Fibroblast of peridontal ligament (primary cell): Measurements from ENCODE around the gene SMPD3.

Experiments
- DNase-seq: peaks from one replicate; pipeline ENCODE4 v3.0.0-alpha.2; 2010; ENCODE audit errors: extremely low read depth

Gene SMPD3

GRCh38 chr16:68383858-68384257 is 64.5 kb downstream of the SMPD3 start:
- DNase-seq: no peak

DNA sequence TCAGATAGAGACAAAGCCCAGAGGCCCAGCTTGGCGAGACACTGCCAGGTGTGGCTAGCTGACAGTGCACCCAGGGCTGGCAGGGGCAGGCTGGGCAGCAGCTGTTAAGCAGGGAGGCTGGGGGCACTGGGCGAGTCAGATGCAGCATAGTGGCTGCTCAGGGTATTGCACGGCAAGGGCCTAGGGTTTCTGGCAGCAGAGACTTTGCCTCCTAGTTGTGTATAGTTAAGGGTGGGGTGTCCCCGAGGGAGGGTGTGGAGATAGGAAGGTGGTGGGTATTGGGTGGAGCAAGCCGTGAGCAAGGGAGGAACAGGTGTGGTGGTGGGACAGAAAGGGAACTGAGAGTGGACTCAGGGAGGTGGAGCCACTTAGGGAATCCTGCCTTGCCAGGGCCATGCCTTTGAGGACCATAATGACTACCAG is 66.0 kb downstream of the SMPD3 start:
- DNase-seq: no peak

GRCh38 chr16:68381363-68381724 is 67.0 kb downstream of the SMPD3 start:
- no peak for DNase-seq

GRCh38 chr16:68380676-68381362 is 67.5 kb downstream of the SMPD3 start:
- no peak for DNase-seq

DNA sequence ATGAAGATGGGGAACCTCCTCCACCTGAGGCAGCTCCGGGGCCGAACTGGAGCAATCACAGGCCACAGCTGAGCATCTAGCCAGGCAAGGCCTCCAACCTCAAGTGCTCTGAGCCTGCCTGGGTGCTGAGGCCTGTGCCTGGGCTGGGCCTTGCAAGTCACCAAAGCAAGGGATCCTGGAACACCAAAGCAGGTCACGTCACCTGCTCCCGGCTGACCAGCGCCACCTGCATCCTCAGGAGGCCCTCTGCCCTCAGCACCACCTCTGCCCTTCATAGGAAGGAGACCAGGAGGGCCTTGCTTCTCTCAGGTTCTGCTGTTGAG is 68.0 kb downstream of the SMPD3 start:
- no peak for DNase-seq

GRCh38 chr16:68379472-68380347 is 68.6 kb downstream of the SMPD3 start:
- no peak for DNase-seq

GRCh38 chr16:68378436-68379415 is 69.6 kb downstream of the SMPD3 start:
- DNase-seq: no peak

- peak; percentile 9 for DNase-seq
Observed at GRCh38 chr16:68377667-68378393, 70.5 kb downstream of the SMPD3 start.

DNA sequence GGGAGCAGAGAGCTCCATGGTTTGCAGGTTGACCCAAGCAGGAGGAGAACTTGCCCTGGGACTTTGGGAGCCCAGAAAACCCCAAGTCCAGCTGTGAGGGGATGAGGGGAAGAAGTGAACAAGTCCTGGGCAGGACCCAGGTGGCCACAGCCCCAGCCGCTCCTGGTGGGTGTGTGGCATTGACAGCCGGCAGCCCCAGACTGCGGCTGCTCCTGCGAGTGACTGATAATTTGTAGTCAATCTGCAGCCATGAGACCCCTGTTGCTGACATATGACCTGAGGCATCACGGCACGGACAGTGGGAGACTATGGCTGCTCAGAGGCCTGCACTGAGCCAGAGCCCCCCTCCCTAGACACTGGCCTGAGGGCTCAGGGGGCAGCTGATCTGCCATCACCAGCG is 71.1 kb downstream of the SMPD3 start:
- DNase-seq: no peak

DNA sequence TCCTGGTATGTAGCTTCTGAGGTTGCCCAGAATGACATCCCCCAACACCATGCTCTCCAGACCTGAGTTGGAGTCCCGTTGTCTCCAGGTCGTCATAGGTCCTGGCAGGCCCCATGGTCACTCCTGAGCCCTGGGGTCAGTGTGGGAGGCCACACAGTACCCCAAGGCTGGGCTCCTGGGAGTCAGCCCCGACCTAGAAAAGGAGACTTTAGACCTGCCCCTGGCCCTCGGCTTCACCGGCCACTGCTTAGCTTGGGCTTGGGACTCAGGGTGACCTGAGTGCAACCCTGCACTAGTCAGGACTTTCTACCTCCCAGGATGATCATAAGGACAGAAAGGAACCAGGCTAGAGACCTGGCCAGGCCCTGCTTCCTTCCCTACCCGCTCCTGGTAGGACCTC is 71.7 kb downstream of the SMPD3 start:
- DNase-seq: no peak

DNA sequence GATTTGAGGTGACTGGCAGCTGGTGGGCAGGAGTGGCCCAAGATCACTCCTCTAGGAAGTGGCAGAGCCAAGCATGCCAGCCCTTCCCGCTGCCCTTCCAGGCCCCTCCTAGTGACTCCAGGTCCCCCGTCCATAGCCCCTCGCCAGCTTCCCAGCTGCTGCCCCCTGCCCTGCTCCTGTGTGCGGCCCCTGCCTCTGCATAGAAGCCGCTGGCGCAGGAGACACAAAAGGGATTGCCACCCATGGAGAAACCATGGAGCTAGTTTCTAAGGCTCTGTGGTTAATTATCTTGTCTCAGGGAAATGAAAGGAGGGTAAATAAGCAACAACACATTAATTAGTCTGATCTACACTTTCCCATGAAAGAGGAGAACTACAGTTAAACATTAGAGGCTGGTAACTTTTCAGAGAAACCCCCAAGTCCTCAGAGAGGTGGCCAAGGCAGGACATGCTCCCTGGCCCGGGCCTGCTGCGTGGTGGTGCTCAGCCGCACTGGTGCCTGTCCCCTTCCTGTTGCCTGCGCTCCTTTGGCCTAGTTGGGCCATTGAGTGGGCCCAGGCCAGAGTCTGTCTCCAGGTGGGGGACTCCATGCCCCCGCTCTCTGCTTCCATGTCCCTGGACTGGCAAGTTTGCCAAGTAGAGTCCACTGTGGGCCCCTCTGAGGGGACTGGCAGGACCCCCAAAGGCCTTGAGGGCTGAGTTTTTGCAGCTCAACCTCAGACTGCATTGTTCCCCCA is 72.3 kb downstream of the SMPD3 start:
- DNase-seq: no peak

- no peak for DNase-seq
Observed at GRCh38 chr16:68374961-68375660, 73.2 kb downstream of the SMPD3 start.

DNA sequence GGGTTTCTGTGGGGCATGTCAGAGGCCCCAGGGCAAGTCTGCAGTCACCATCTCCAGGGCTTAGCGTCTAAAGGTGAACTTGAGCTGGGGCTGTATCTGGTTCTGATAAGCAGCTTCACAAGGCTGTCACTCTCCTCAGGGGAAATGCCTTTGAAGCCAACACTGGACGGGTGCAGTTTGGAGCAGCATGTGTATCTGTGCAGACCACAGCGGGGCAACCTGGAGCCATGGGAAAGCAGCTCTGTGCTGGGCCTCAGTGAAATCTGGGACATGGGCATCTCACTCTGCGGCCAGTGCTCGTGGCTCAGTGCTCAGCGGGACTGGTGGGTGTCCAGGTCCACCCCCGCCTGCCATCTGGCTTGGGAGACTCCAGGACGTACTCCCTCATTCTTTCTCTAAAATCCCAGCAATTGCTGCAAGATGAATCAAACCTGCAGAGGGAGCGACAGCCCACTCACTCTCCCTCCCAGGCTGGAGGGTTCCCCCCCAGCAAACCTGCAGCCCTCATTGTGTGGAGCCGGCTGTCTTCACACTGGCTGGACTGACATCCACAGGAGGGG is 74.0 kb downstream of the SMPD3 start:
- DNase-seq: no peak

DNA sequence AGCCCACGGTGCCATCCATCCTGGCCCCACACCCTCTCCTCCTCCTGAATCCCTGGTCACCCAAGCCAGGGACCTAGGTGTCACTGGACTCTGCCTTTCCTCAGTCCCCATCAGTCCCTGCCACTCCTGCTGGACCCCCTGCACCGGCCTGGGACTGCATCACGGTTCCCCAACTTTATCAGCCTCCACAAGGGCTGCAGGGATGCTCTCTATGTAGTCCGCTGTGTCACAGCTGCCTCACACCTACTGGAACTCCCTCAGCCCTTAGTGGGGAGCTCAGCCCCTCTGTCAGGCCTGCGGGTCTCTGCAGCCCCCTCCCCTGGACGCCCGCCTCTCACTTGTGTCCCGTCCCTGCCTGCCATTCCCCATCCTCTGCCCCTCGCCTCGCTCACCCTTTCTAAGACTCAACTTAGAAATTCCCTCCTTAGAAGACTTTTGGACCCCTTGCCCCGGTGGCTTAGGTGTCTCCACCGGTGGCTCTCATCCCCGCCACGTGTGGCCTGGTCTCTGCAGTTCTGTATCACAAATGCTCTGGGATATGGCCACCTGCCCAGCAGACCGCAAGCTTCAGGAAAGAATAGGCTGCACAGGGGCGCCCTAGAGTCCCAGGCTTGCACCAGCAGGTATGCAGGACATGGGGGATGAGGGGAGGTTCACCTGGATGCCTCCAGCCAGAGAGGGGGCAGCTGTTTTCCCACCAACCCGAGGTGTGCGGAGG is 74.6 kb downstream of the SMPD3 start:
- no peak for DNase-seq

DNA sequence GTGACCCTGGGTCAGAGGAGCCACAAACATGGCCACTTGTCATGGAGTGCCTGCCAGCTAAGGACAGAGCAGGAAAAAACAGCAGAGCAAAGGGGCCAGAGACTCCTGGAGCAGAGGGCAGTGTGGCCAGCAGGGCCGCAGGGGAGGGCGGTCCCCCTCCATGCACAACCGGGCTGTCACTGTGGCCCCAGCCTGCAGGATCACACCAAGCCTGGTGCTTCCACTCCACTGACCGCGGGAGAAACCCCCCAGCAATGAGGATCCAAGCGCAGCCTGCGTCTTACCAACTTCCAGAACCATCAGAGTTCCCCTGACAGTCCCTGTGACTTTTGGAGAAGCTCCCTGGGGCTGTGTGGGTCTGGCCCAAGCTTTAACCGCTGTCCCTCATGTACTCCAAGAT is 75.5 kb downstream of the SMPD3 start:
- no peak for DNase-seq

DNA sequence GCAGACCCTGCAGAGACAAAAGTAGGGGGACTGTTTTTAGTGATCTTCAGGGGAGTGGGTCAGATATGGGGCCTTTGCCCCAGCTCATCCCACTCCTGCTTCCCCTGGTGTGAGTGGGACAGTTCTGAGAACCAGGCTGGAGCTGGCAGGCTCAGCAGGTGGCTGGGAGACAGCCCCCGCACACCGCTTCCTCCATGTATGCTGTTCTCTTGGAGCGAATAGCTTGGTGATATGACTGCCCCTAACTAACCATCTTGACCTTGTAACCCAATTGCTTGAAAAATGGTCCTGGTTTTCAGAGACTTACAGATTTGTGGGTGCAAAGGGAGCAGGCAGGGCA is 76.0 kb downstream of the SMPD3 start:
- DNase-seq: no peak

DNA sequence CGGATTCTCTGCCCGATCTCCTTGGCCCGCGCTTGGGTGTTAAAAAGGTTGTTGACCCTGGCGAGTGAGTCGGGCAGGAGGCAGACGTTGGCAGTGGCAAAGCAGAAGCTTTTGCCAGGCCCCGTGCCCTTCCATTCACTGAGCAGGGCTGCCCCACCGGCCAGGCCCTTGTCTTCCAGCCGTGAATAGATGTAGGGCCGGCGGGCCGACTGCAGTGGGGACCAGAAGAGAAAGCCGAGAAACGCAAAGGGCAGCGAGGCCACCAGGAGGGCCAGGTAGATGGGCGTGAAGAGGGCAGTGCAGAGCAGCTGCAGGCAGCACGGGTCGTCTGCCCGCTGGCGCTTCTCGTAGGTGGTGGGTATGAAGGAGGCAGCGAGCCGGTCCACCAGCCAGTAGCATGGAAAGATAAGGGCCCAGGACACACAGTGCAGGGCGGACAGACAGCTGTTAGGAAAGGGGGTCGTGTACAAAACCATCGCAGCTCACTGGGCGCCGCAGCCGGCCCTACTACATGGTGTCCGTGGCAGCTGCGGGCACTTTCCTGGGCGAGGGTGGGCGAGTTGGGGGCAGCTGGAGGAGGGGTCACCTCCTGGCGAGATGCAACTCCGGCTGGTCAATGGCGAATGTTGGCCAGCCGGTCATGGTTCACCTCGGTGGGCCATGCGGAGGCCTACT is 76.5 kb downstream of the SMPD3 start:
- no peak for DNase-seq

- DNase-seq: no peak
Observed at GRCh38 chr16:68371276-68371651, 77.0 kb downstream of the SMPD3 start.
